GM12801 (cell line): ENCODE measurements around the gene DSCAML1.

Experiments used
- CTCF ChIP-seq: IDR thresholded peaks from one replicate; pipeline ENCODE4 v1.5.1; 2011; ENCODE audit warnings: control low read depth; ENCODE audit not compliant: insufficient read length; ENCODE audit errors: extremely low read depth

DSCAML1 gene

DNA sequence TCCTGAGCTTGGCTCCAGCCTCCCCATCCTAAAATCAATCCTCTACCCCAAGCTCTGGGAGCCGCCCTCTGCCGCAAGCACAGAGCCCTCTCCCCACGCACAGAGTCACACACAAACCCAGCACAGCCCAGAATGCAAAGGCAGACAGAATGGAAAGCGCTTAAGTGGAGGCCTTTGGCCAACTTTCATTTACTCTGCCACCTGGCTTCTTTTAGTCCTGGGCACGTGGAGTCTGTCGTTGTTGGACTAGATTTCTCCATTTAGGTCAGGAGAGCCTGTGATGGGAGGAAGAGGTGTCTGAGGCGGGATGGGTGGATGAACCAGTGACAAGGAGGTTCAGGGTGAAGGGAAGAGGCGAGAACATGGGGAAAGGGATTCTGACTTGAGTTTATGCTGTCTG lies 191.7 kb downstream of the DSCAML1 start:
- TF ChIP-seq CTCF: no peak

DNA sequence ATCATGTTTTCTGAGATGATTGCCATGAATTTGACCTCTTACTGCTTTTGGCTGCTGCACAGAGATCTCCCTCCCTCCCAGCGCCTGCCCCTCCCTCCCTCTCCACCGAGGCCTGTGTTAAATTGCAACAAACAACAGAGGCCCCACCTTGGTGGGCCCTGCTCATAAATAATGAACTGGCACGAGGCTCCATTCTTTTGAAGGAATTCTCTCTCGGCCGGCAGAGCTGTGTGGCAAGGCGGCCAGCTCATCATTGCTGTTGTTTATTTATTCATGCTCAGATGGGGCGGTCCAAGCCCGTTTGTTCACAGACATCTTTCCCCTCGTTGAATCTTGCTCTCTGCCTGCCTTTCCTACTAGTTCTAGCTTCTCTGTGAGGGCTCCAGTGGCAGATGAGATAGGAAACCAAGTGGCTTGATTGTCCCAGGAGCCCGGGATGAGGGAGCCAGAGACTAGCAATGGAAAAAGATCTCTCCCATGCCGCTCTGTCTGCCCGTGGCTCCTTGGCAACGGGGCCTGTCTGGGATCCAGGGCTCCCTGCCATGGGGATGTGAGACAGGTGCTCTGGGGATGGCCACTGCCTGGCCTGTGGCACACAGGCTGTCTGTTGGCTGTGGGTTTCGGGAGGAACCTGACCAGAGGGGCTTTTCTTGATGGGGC lies 192.6 kb downstream of the DSCAML1 start:
- no peak for TF ChIP-seq CTCF

DNA sequence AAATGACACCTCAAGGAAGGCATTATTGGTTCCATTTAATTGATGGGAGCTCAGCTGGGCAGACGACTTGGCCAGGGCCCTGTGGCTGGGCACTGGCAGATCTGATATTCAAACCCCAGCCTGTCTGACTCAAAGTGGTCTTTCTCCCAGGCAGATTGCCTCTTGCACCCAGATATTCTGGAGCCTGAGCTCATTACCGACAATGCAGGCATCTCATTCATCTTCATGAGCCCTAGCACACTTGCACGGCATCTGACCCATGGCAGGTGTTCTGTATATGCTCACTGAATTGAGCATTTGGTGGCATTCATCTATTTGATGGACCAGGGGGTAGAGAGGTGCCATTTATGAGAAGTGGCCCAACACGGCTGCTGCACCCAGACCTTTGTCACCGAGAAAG lies 193.1 kb downstream of the DSCAML1 start:
- TF ChIP-seq CTCF: no peak

DNA sequence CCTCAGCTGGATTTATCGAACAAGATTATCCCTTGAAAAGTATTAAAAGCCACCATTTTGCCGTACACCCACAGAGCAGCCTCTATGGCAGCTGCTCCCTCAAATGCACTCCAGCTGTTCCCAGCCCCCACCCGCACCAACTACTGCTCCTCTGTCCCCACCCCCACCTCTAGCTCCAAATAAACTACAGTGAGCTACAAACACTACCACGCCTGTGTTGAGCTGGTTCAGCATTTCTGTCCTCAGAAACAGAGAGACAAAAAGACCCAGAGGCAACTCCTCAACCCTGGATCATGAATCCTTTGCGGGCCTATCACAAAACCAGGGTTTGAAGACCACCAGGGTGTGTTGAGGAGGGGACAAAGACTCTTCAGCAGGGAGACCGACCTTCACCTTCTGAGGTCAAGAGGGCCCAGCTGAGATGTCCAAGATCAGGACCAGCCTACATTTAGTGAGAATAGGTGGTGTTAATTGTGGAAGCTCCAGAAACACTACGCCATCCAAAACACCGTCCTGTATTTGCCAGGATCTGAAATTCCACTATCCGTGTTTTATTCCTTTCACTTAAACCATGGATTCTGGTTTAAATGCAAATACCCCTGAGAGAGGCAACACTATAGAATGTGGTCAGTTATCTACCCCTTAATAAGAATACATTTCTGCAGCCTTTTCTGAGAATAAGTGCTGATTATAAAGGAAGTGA lies 195.9 kb downstream of the DSCAML1 start:
- TF ChIP-seq CTCF: no peak

- TF ChIP-seq CTCF: no peak
Measured at GRCh38 chr11:117600234-117600783, 196.7 kb downstream of the DSCAML1 start.

DNA sequence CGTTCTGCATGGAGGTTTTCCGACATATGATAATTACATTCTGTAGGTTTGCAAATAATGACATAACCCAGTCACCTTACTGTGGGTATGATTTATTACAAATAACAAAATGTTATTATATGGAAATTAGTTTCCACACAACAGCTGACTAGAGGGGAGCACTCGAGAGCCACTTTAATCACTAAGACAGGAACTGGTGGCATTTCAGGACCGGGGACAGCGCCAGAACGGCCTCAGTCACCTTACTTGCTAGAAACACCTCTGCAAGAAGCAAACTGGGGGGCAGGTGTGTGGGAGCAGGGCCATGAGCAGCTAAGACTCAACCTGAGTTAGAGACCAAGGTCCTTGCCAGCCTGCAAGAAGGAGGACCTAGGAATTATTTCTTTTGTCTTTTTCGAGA lies 199.9 kb downstream of the DSCAML1 start:
- no peak for TF ChIP-seq CTCF

- TF ChIP-seq CTCF: no peak
Measured at GRCh38 chr11:117595440-117595839, 201.6 kb downstream of the DSCAML1 start.
